GM19023 (cell line): ENCODE results near the gene JMJD4.

ENCODE experiments used
- ATAC-seq: cut with Tn5 transposase; IDR thresholded peaks from one replicate; pipeline ENCODE4 v1.9.1; 2021; ENCODE audit warnings: mild to moderate bottlenecking, moderate library complexity; ENCODE audit not compliant: unreplicated experiment

Gene JMJD4

DNA sequence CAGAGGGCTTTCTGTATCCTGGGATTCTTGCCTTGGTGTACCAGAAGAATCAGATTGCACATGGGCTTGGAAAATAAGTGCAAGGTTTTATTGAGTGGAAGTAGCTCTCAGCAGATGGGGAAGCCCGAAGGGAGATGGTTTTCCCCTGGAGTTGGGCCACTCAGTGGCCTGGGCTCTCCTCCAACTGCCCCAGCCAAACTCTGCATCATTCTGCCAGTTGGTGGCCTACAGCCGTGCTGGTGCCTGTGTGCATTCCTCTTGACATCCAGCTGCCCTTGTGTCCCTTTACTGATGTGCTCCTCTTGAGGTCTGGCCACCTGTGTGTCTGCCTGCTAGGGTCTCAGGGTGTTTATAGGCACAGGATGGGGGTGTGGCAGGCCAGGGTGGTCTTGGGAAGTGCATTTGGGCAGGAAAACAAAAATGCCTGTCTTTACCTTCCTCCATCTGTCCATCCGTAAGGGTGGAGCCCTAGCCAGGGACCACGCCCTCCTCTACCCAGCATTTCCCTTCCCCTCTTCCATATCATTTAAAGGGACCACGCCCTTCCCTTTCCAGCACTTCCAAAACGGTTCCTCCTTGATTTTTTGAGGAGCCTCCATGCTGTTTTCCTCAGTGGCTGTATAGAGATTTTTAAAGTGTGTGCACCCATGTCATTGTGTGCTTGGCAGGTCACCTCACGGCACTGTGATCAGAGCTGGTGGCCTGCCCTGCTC is 19.1 kb upstream of the JMJD4 start:
- ATAC-seq, result no peak

DNA sequence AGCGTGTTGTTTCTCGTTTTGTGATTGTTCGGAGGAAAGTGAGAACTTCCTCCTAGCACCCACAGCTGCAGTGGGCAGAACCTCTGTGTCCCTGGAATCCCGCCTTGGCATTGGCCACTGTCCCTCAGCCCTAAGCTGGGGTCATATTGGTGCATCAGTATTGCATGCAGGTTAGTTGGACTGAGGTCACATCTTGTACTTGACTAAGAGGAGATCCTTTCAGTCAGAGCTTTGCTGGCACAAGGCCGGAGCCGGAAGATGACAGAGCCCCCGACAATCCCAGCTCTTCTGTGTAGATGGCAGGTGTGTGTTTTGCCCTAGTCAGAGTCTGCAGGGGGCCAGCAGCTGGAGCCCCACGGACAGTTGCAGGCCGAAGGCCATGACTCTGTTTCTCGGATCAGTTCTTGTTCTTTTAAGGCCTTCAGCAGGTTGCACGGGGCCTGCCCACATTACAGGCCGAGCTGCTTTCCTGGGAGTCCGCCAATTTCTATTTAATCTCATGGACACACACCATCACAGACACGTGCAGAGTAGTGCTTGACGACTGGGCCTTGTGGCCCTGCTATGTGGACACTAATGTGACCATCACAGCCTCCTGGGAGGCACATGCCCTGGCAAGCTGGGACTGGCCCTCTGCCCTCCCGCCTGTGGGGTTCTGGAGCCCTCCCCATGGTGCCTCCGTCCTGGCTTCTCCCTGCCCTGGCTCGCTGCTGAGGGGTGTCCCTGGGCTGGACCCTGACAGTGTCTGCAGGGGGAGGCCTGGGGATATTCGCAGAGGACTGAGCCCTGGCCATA is 15.0 kb upstream of the JMJD4 start:
- ATAC-seq, result no peak

DNA sequence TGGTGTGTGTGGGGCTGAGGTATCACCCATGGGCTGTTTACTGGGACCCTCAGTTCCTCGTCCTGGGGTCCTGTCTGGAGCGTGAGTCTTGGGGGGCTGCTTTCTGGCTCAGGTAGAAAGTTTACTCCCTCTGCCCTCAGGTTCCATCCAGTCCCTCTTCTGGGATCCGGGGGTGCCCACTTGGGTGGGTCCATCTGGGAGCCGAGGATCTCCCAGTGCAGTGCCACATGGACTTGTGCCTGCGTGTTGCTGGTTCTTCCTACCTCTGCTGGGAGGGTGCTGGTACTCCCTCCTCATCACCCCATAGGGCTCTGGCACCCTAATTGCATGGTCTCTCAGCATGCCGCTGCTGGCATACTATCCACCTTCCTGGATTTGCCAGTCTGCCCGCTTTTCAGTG is 14.1 kb upstream of the JMJD4 start:
- no peak for ATAC-seq

DNA sequence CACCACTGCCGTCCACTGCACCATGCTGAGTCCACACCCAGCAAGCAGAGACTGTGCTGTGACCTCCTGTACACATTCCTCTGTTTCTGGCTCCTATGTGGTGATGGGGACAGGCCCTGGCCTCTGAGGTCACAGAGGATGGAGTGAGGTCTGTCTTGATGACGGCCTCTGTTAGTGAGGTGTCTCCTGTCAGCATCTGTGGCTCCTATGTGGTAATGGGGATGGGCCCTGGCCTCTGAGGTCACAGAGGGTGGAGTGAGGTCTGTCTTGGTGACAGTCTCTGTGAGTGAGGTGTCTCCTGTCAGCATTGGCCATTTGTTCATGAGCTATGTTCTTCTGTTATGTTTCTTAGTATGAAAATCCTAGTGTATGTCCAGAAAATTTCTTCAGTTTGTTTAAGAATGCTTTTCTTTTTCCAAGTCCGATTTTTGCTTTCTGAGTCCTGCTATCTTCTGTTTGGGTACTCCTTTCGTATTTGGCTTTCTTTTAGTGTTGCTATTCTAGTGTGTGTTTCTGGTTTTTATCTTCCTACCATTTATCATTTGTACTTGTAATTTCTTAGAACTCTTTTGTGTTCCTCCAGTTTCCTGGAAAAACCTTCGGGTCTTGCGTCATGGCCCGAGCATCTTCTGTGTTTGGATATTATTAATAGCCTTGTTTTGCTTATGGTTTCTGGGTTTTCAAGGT is 13.5 kb upstream of the JMJD4 start:
- no peak for ATAC-seq

DNA sequence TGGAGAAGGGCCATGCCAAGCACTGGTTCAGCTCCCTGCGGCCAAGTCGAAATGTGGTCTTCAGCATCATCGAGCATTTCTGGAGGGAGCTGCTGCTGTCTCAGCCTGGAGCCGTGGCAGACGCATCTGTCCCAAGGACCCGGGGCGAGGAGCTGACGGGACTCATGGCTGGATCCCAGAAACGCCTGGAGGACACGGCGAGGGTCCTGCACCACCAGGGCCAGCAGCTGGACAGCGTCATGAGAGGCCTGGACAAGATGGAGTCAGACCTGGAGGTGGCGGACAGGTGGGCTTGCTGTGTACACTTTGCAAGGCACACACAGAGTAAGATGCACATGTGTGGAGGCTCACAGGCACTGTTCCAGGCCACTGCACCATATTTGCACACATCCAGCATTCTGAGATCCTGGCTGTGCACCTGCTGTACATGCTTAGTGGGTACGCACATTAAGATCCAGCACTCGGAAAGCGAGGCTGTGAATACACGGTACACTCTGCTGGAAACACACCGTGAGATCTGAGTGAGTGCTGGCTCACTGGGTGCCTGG is 12.9 kb upstream of the JMJD4 start:
- no peak for ATAC-seq

DNA sequence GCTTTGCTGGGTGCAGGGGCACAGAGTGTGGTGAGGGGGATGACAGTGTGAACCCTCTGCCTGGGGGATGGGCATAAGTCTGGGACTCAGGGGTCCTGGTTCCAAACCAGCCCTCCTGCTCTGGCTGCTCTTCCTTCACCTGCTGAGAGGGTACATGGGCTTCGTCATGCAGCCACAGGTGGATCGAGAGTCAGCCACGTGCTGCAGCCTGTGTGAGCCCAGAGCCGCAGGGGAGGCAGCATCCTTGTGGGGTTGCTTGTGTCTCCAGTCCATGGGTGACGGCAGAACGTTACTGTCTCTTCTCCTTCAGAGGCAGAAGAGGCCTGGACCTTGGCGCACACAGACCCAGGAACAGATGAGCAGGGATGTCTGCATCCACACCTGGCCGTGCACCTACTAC is 12.3 kb upstream of the JMJD4 start:
- no peak for ATAC-seq

DNA sequence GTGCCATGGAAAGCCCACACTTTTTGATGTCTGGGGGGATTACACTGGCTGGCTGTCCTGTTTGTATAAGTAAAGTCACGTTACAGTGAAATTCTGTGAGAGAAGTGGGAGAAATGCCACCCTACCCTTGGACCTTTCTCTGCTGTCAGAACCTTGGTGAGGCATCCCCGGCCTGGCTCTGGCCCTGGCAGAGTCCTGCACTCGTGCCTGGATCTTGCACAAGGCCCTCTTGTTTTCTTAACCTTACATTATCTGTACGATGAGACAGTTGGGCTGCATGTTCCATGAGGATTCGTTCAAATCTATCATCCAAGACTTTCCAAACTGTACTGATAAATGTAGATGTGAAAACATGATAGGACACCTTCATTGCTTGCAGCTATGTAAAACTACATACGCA is 11.6 kb upstream of the JMJD4 start:
- no peak for ATAC-seq

DNA sequence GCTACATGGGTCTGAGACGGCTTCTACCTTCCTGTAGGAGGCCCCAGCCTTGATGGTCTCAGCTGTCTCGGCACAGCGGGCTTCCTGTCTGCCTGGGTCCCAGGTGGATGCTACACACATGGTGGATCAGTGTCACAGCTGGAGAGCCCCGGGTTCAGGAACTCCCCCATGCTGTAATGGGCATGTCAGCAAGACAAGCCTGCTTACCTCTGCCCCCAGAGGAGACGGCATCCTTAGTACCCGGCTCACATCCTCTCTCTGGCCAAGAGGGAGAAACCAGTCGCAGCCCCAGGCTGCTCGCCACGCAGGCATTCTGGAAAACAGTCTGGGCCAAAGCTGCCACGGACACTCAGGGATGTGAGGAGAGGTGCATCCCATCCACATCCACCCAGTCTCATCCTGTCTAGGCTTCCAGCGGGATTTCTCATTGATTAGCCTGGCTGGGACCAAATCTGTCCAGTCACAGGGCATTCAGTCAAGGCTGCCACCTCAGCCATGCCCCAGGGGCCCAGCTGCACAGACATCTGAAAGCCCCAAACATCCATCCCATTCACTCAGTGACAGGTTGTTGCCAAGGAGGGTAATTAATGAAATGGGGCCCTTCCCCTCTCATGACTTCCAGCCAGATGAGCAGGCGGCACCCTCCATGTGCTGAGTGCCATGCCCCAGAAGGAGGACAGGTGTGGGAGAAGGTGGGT is 10.6 kb upstream of the JMJD4 start:
- no peak for ATAC-seq

DNA sequence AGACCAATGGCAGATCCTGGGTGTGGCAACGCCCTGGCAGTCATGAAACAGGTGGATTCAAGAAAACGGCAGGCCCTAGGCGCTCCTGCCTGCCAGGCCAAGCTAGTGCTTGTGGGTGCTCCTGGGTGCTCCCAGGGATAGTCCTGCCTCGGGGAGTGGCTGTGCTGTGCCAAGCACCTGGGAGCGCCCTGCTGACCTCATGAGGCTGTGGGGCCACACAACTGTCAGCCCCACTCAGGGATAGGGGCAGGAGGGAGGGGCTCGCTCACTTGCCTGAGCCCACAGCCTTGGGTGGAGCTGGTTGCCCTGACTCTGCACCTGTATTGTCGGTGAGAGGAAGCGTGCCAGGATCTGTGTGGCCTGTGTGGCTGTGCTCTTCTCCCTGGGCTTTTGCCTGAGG is 9.6 kb upstream of the JMJD4 start:
- ATAC-seq, result no peak

DNA sequence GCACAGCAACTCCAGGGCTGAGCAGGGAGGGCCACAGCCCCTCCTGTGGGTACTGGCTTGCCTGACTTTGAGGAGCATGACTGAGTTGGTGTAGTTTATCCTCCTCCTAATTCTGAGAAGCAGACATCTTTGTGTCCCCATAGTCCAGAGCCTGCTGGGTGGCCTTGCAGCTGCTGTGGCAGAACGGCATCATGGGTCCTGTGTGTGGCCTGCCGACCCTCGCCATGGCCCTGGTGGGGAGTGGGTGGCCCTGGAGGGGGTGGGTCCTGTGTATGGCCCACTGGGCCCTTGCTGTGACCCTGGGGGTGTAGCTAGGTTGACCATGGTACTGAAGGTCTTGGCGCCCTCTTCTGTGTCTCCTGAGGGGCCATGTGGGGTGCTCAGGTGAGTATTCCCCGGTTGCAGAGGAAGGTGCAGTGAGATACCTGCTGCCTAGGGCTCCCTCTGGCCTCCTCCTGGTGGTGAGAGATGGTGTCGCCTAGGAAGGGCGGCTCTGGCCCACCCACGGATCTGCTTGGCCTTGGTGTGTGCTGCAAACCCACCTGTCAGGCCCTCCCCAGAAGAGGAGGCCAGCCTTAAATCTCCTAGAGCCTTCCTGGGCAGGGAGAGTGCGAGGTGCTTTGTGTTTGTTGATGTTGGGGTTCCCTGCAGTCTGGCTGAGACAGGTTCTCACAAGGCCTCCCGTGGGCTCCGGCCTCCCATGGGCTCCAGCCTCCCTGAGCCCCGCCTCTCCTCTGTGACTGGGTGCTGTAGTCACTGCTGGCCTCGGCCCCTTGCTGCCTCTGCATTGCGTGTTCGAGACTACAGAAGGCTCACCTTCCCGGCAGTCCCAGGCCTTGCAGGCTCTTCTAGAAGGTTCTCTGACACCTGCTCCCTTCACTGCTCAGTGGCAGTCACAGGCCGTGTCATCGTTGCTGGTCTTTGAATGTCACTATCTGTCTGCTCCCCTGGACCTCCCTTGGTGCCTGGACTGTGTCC is 7.9 kb upstream of the JMJD4 start:
- ATAC-seq, result no peak

DNA sequence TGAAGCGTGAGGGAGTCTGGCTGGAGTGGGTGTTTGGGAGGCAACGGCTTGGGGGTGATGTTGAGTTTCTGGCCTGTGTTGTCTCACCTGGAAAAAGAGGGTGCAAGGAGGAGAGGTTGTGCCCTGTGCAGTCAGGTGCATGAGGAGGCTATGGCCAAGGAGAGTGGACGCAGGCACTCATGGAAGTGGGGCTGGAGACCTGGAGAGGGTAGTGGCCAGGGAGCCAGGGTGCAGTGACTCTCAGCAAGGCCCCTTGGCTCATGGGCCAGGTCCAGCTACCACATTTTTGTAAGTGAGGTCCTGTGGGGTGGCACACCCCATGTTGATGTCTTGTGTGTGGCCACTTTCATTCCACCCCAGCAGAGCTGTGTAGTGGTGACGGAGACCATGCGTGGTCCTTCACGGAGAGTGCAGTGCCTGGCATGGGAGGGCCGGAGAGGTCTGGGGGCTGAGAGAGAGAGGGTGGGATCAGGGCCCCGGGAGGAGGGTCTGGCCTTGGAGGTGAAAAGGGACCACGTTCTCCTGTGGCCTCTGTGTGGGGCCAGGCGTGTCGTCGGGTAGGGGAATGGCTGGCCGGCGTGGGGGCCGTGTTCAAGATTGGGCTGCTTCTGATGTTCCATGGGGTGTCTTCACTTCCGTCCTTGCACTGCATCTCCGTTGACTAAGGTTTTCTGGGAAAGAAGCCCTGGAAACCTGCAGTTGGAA is 6.2 kb upstream of the JMJD4 start:
- ATAC-seq, result no peak

DNA sequence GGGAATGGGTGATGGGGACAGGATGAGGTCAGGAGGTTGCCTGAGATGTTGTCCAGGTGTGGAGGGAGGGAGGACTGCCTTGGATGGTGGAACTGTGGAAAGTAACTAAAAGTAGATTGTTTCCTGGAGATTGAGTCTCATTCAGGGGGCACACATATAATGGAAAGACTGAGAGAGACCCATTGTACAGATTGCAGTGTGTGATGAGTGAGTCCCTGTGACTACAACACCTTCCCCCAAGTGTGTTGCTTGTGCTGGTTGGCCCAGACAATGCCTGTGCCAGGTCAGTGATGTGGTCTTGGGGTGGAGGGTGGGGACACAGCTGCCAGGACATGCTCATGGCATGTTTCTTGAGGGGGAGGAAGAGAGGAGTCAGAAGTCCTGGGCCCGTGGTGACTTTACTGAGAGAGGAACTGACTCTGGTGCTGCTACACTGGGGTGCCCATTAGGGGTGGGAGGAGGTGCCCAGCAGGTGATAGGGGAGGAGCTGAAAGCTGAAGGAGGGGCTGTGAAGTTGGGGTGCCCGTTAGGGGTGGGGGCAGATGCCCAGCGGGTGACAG is 5.4 kb upstream of the JMJD4 start:
- no peak for ATAC-seq

DNA sequence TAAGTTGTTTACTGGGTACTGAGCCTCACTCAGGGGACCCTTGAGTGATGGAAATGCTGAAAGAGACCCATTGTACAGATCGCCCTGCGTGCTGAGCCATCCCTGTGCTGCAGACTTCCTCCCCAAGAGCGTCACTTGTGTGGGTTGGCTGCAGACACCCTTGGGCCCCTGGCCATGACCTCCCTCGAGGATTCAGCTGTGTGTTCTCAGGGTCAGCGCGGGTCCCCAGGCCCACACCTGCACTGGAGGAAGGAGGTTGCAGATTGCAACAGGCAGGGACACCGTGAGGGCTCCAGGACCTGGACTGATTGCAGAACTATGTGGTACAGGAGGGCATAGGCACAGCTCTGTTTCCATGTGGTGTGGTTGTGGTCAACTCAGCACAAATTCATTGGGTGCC is 4.5 kb upstream of the JMJD4 start:
- ATAC-seq, result no peak

DNA sequence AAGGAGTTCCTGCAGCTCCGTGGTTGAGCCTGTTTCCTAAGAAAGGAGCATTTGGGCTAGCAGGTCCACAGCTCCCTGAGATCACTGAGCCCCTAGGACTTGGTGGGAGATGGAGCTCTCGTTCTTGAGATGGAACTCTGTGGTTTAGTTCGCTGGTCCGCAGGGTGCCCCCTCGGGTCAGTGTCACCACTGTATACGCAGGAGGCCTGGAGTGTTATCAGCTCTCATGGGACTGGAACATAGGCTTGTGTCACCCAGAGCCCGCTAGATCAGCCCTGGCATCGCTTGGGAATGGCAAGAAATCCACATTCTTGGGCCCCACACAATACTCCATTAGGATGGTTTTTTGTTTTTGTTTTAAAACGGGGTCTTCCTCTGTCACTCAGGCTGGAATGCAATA is 3.7 kb upstream of the JMJD4 start:
- no peak for ATAC-seq

DNA sequence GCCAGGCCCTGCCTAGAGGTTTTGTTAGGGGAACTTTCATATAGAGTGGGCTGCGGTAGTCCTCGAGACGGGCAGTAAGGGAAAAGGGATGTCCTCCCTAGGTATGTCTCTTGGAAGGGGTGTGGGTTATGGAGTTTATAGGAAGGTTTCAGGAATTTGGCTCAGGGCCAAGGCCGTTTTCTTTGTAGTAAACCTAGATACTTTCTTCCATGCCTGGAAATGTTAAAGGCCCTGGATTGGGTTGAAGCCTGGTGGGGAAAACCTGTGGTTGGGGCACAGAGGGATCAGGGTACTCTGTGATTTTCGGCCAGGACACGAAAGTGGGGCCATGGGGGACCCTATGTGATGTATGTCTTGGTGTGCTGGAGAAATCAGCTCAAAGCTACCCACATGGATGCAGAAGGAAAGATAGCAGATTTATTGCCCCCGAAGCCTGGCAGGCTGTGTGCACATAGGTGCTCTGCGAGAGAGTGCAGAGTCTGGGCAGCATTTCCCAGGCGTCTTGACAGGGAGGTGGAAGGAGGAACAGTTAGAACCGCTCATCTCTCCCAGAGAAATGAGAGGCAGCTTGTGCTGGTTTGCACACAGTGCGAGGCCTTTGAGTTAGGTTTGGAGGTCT is 1.8 kb upstream of the JMJD4 start:
- no peak for ATAC-seq

DNA sequence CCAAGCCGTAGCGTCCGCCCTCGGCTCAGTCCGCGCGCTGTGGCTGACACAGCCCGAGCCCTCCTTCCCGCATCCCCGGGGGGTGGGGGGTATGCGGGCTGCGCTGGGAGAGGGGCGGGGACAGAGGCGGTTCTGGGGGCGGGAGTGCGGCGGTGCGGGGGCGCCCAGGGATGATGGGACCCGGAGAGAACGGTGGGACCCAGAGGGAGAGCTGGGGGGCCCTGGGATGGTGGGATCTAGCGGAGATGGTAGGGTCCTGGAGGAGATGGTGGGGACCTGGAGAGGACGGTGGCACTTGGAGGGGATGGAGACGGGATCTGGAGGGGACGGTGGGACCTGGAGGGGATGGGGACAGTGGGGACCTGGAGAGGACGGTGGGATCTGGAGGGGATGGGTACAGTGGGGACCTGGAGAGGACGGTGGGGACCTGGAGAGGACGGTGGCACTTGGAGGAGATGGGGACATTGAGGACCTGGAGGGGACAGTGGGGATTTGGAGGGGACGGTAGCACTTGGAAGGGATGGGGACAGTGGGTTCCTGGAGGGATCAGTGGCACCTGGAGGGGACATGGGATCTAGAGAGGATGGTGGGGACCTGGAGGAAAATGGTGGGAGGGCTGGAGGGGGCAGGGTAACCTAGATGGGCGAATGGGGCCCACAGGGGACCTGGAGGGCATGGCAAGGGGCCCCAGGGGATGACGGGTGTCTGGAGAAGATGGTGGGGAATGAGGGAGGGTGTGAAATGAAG is 610 bp upstream of the JMJD4 start:
- peak; percentile 38 for ATAC-seq

DNA sequence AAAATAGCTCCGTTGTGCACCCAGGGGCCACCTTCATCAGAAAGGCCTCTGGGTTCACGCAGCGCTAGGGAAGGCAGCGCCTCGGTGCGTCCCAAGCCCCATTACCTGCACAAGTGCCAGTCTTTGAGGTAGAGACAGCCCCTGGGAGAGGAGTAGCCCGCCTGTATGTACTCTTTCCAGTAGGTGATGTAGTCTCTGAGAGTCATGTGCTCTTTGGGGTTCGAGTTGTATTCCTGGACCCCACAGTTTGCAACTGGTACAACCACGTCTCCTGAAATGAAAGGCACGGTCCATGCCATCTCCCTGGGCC is 601 bp downstream of the JMJD4 start:
- no peak for ATAC-seq
